GM23338 (cell line): ENCODE data around the gene FHIT. TPM values are rescaled to one million over a fixed set of nuclear protein-coding genes. Genes with fewer than 3 reads are reported as not detected.

Source experiments
- ATAC-seq: fragments of 200-7000 bp; cut with Tn5 transposase; 3 replicates; pipeline ENCODE4 v1.9.1; 2020
- DNase-seq: peaks from one replicate; pipeline ENCODE4 v3.0.0-alpha.2; 2015; ENCODE audit warnings: low spot score
- H2AFZ ChIP-seq: fragments of 200-600 bp; sonication (generic); 2 replicates; pipeline ENCODE4 v1.8.0; 2016; ENCODE audit warnings: antibody characterized with exemption, mild to moderate bottlenecking, moderate library complexity
- H3F3A ChIP-seq: fragments of 200-600 bp; sonication (generic); replicated peaks from 2 replicates; pipeline ENCODE4 v1.8.0; 2017; ENCODE audit warnings: antibody characterized with exemption, mixed run types, low read depth
- H3K27ac ChIP-seq: fragments of 200-600 bp; sonication (generic); 2 replicates; pipeline ENCODE4 v1.6.1; 2016; ENCODE audit warnings: low read depth
- H3K27me3 ChIP-seq: fragments of 200-600 bp; sonication (generic); 2 replicates; pipeline ENCODE4 v1.8.0; 2016; ENCODE audit warnings: mild to moderate bottlenecking, mixed run types, moderate library complexity; ENCODE audit not compliant: insufficient read depth
- H3K36me3 ChIP-seq: fragments of 200-600 bp; sonication (generic); 2 replicates; pipeline ENCODE4 v1.8.0; 2016; ENCODE audit warnings: mild to moderate bottlenecking; ENCODE audit not compliant: insufficient read depth
- H3K4me1 ChIP-seq: fragments of 200-600 bp; sonication (generic); 2 replicates; pipeline ENCODE4 v1.8.0; 2016; ENCODE audit warnings: mild to moderate bottlenecking, moderate library complexity; ENCODE audit not compliant: insufficient read depth
- H3K4me2 ChIP-seq: fragments of 200-600 bp; sonication (generic); 2 replicates; pipeline ENCODE4 v1.7.1; 2017; ENCODE audit warnings: mixed run types
- H3K4me3 ChIP-seq: fragments of 200-600 bp; sonication (generic); 2 replicates; pipeline ENCODE4 v1.6.1; 2016; ENCODE audit warnings: mixed run types
- H3K79me2 ChIP-seq: fragments of 200-600 bp; sonication (generic); replicated peaks from 2 replicates; pipeline ENCODE4 v1.8.0; 2017; ENCODE audit warnings: mild to moderate bottlenecking; ENCODE audit not compliant: insufficient read depth
- H3K9me2 ChIP-seq: fragments of 200-600 bp; sonication (generic); 2 replicates; pipeline ENCODE4 v1.8.0; 2017; ENCODE audit not compliant: insufficient read depth
- H4K20me1 ChIP-seq: fragments of 200-600 bp; sonication (generic); replicated peaks from 2 replicates; pipeline ENCODE4 v1.8.0; 2017; ENCODE audit warnings: mild to moderate bottlenecking; ENCODE audit not compliant: insufficient read depth
- H3K27ac Mint-ChIP-seq: 2 replicates; pipeline ENCODE4 v1.8.0; 2020; ENCODE audit warnings: inconsistent platforms, mild to moderate bottlenecking, moderate library complexity, mixed read lengths
- H3K27me3 Mint-ChIP-seq: 3 replicates; pipeline ENCODE4 v1.8.0; 2022; ENCODE audit warnings: low read depth, mild to moderate bottlenecking, moderate library complexity, mixed read lengths, inconsistent platforms; ENCODE audit not compliant: insufficient read depth, poor library complexity
- H3K36me3 Mint-ChIP-seq: 3 replicates; pipeline ENCODE4 v1.8.0; 2021; ENCODE audit warnings: low read depth, mild to moderate bottlenecking, inconsistent platforms, moderate library complexity, mixed read lengths
- H3K4me1 Mint-ChIP-seq: 3 replicates; pipeline ENCODE4 v1.8.0; 2020; ENCODE audit warnings: mild to moderate bottlenecking, inconsistent platforms, mixed read lengths
- H3K4me3 Mint-ChIP-seq: 3 replicates; pipeline ENCODE4 v1.8.0; 2021; ENCODE audit warnings: moderate library complexity, mild to moderate bottlenecking, inconsistent platforms, mixed read lengths
- H3K9me3 Mint-ChIP-seq: 3 replicates; pipeline ENCODE4 v1.8.0; 2020; ENCODE audit warnings: moderate library complexity, mild to moderate bottlenecking, inconsistent platforms, mixed read lengths
- CREB1 ChIP-seq: fragments of 250-450 bp; sonication (Bioruptor Pico); IDR thresholded peaks from 2 replicates; pipeline ENCODE4 v1.5.0; 2020; ENCODE audit warnings: low read depth, mild to moderate bottlenecking, moderate library complexity
- CTCF ChIP-seq, 2 experiments: fragments of 200-600 bp in 1 of 2; sonication (generic) in 1 of 2; conservative IDR thresholded peaks; 2 replicates each; pipeline versions ENCODE4 v1.5.1 to v1.6.1; 2016 to 2017; ENCODE audit warnings: antibody characterized with exemption in 2 of 2, low read depth in 2 of 2, mild to moderate bottlenecking in 2 of 2, moderate library complexity in 1 of 2
- ETS1 ChIP-seq: IDR thresholded peaks from 2 replicates; pipeline ENCODE4 v1.6.1; 2016; ENCODE audit warnings: antibody characterized with exemption
- EZH2phosphoT487 ChIP-seq: fragments of 200-600 bp; sonication (generic); IDR thresholded peaks from one replicate; pipeline ENCODE4 v1.8.1; 2018; ENCODE audit warnings: antibody characterized with exemption; ENCODE audit not compliant: unreplicated experiment
- JUNB ChIP-seq: IDR thresholded peaks from one replicate; pipeline ENCODE4 v1.6.1; 2016; ENCODE audit warnings: antibody characterized with exemption; ENCODE audit not compliant: unreplicated experiment
- NANOG ChIP-seq: IDR thresholded peaks from 2 replicates; pipeline ENCODE4 v1.6.1; 2016; ENCODE audit warnings: antibody characterized with exemption, borderline replicate concordance
- POLR2AphosphoS5 ChIP-seq: IDR thresholded peaks from 2 replicates; pipeline ENCODE4 v1.6.1; 2016; ENCODE audit warnings: antibody characterized with exemption, low read depth
- REST ChIP-seq: IDR thresholded peaks from one replicate; pipeline ENCODE4 v1.6.1; 2018; ENCODE audit warnings: antibody characterized with exemption; ENCODE audit not compliant: unreplicated experiment
- ZNF114 ChIP-seq: fragments of 250-450 bp; sonication (Bioruptor Pico); IDR thresholded peaks from 2 replicates; pipeline ENCODE4 v1.5.0; 2020; ENCODE audit warnings: mild to moderate bottlenecking, moderate library complexity
- polyA plus RNA-seq: library from polyadenylated mRNA; unstranded; fragments of >200 nt; fragmentation: Nextera tagmentation; extraction: Ambion mirVana; gene quantifications from 2 replicates; pipeline ENCODE4 v1.2.1, GENCODE V29; 2016
- total RNA-seq: library from RNA; depleted of rRNA; stranded (reverse); fragments of >200 nt; shearing (Covaris generic); gene quantifications from 2 replicates; pipeline ENCODE4 v1.2.3, GENCODE V29; 2014

FHIT gene
- total and polyA plus RNA-seq, 2 experiments from 2014 or later: 3.0 to 8.3 TPM

GRCh38 chr3:60609446-60609845 is 641.8 kb downstream of the FHIT start (continued):
- no peak for TF ChIP-seq CTCF (conservative IDR thresholded peaks at IDR 0.05; ENCODE audit: low read depth in 2 of 2)
- TF ChIP-seq ZNF114: no peak
- TF ChIP-seq REST: no peak
- TF ChIP-seq EZH2phosphoT487: no peak
- TF ChIP-seq JUNB: no peak
- no peak for TF ChIP-seq CREB1 (CRISPR knock-in tag)
- TF ChIP-seq ETS1: no peak

GRCh38 chr3:60603860-60604259 is 647.4 kb downstream of the FHIT start:
- ATAC-seq (no peak), DNase-seq (no peak)
- Histone ChIP-seq H3K27ac (no peak overlapping the region), H3K36me3 (no peaks in the 10 kb centered on the region; the same call in 1 of the 2 replicates), H4K20me1 (no peaks in the 10 kb centered on the region), H3K4me3 (no peak overlapping the region), H3K79me2 (no peaks in the 10 kb centered on the region), H3K4me2 (no peak overlapping the region), H3K9me2 (no peaks in the 10 kb centered on the region), H3K27me3 (no peaks in the 10 kb centered on the region), H3K4me1 (peaks cover 15% of the 10 kb centered on the region), H2AFZ (no peak overlapping the region), H3F3A (no peaks in the 10 kb centered on the region)
- no peaks in the 10 kb centered on the region for H3K36me3 Mint-ChIP-seq
- peaks cover 24% of the 10 kb centered on the region for H3K4me1 Mint-ChIP-seq
- H3K27ac Mint-ChIP-seq: no peak overlapping the region
- H3K4me3 Mint-ChIP-seq: no peak overlapping the region
- TF ChIP-seq POLR2AphosphoS5 (no peak), CTCF (conservative IDR thresholded peaks at IDR 0.05; ENCODE audit: low read depth in 2 of 2) (no peak), ZNF114 (no peak), NANOG (no peak)
- peaks cover 1% of the 10 kb centered on the region for H3K27me3 Mint-ChIP-seq
- no peaks in the 10 kb centered on the region for H3K9me3 Mint-ChIP-seq
